ENCODE measurements around the gene USP17L12.
"Not testable (repeated sequence)": the region's sequence is repeated elsewhere in the genome, so short reads cannot be mapped to it uniquely, and the experiment has no call there.

The USP17L12 gene, protein sequence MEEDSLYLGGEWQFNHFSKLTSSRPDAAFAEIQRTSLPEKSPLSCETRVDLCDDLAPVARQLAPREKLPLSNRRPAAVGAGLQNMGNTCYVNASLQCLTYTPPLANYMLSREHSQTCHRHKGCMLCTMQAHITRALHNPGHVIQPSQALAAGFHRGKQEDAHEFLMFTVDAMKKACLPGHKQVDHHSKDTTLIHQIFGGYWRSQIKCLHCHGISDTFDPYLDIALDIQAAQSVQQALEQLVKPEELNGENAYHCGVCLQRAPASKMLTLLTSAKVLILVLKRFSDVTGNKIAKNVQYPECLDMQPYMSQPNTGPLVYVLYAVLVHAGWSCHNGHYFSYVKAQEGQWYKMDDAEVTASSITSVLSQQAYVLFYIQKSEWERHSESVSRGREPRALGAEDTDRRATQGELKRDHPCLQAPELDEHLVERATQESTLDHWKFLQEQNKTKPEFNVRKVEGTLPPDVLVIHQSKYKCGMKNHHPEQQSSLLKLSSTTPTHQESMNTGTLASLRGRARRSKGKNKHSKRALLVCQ

GRCh38 chr4:9219852-9220251 is at the start of gene USP17L12:
TSS of gene USP17L12 (plus strand) at chr4:9220152. CDS start at chr4:9220152, 0 bp downstream.
- not testable (repeated sequence) for DNase-seq

GRCh38 chr4:9210357-9210756 is 9.6 kb upstream of the USP17L12 start, which contains the start of gene USP17L10:
TSS of gene USP17L10 (plus strand) at chr4:9210657. CDS start at chr4:9210657, 0 bp downstream.
- DNase-seq, result not testable (repeated sequence)

DNA sequence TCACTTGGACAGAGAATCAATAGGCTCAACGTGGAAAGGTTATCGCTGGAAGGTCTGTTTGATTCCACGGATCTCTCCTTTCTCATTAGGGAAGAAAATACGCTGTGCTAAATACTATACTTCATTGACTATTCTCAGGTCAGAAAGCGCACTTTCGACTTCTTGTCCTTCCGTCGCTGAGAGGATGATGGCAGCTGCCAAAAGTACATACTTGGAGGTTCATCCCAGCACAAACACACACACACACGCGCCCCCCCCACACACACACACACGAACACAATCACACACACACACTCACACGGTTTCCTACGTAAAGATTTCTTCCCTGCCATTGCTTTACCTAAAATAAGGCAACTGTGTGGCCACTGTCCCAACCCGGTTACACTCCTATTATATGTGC is 5.3 kb upstream of the USP17L12 start:
- not testable (repeated sequence) for DNase-seq

- DNase-seq, result not testable (repeated sequence)
These were observed 4.8 kb upstream of the USP17L12 start, which contains the start of gene USP17L11 for GRCh38 chr4:9215105-9215504. TSS of gene USP17L11 (plus strand) at chr4:9215405. CDS start at chr4:9215405, 0 bp downstream.

DNA sequence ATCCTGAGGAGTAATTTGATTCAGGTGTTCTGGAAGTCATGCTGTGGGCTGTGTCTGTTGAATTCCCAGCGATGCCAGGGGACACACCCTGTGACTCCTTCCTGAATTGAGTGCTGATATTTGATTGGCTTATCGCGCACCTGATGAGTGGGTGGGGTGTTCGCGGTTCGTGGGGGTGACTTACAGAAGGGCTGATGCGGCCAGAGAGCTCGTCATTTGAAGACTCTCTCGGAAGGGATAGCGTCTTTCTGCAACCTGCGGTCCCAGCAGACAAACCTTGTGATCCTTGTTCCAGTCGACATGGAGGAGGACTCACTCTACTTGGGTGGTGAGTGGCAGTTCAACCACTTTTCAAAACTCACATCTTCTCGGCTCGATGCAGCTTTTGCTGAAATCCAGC is 4.6 kb downstream of the USP17L12 start, which contains the start of gene USP17L13:
Gene USP17L13, plus strand, starts transcription at position 301 of the 400 bp plus-strand sequence. Its CDS starts 0 bp downstream, at position 301.
- DNase-seq, result not testable (repeated sequence)

DNA sequence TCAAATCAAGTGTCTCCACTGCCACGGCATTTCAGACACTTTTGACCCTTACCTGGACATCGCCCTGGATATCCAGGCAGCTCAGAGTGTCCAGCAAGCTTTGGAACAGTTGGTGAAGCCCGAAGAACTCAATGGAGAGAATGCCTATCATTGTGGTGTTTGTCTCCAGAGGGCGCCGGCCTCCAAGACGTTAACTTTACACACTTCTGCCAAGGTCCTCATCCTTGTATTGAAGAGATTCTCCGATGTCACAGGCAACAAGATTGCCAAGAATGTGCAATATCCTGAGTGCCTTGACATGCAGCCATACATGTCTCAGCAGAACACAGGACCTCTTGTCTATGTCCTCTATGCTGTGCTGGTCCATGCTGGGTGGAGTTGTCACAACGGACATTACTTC is 10.3 kb downstream of the USP17L12 start:
- not testable (repeated sequence) for DNase-seq

- DNase-seq, result not testable (repeated sequence)
These were observed 14.1 kb downstream of the USP17L12 start, which contains the start of gene USP17L15 for GRCh38 chr4:9234085-9234484. TSS of gene USP17L15 (plus strand) at chr4:9234385. CDS start at chr4:9234385, 0 bp downstream.

GRCh38 chr4:9238461-9238860 is 18.5 kb downstream of the USP17L12 start:
- DNase-seq, result not testable (repeated sequence)

- not testable (repeated sequence) for DNase-seq
These were observed 23.6 kb downstream of the USP17L12 start, which contains the start of gene USP17L17 for GRCh38 chr4:9243579-9243978. TSS of gene USP17L17 (plus strand) at chr4:9243879. CDS start at chr4:9243879, 0 bp downstream.

DNA sequence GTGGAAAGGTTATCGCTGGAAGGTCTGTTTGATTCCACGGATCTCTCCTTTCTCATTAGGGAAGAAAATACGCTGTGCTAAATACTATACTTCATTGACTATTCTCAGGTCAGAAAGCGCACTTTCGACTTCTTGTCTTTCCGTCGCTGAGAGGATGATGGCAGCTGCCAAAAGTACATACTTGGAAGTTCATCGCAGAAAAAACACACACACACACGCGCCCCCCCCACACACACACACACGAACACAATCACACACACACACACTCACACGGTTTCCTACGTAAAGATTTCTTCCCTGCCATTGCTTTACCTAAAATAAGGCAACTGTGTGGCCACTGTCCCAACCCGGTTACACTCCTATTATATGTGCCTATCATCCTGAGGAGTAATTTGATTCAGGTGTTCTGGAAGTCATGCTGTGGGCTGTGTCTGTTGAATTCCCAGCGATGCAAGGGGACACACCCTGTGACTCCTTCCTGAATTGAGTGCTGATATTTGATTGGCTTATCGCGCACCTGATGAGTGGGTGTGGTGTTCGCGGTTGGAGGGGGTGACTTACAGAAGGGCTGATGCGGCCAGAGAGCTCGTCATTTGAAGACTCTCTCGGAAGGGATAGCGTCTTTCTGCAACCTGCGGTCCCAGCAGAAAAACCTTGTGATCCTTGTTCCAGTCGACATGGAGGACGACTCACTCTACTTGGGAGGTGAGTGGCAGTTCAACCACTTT is 28.2 kb downstream of the USP17L12 start, which contains the start of gene USP17L18:
Gene USP17L18, plus strand, starts transcription at position 678 of the 728 bp plus-strand sequence. Its CDS starts 0 bp downstream, at position 678.
- not testable (repeated sequence) for DNase-seq

GRCh38 chr4:9253078-9253477 is 33.1 kb downstream of the USP17L12 start, which contains the start of gene USP17L19:
TSS of gene USP17L19 (plus strand) at chr4:9253378. CDS start at chr4:9253378, 0 bp downstream.
- DNase-seq, result not testable (repeated sequence)

- DNase-seq, result not testable (repeated sequence)
These were observed 37.9 kb downstream of the USP17L12 start, which contains the start of gene USP17L20 for GRCh38 chr4:9257824-9258223. TSS of gene USP17L20 (plus strand) at chr4:9258124. CDS start at chr4:9258124, 0 bp downstream.

- DNase-seq, result not testable (repeated sequence)
These were observed 42.6 kb downstream of the USP17L12 start, which contains the start of gene USP17L21 for GRCh38 chr4:9262572-9262971. TSS of gene USP17L21 (plus strand) at chr4:9262872. CDS start at chr4:9262872, 0 bp downstream.

DNA sequence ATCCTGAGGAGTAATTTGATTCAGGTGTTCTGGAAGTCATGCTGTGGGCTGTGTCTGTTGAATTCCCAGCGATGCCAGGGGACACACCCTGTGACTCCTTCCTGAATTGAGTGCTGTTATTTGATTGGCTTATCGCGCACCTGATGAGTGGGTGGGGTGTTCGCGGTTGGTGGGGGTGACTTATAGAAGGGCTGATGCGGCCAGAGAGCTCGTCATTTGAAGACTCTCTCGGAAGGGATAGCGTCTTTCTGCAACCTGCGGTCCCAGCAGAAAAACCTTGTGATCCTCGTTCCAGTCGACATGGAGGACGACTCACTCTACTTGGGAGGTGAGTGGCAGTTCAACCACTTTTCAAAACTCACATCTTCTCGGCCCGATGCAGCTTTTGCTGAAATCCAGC is 47.4 kb downstream of the USP17L12 start, which contains the start of gene USP17L22:
Gene USP17L22, plus strand, starts transcription at position 301 of the 400 bp plus-strand sequence. Its CDS starts 0 bp downstream, at position 301.
- DNase-seq, result not testable (repeated sequence)

All from NCI-H524 (cell line).